Measurements from ENCODE around the gene SRSF7. TPM values are rescaled to one million over a fixed set of nuclear protein-coding genes. Genes with fewer than 3 reads are reported as not detected.
"Not testable (repeated sequence)": the region's sequence is repeated elsewhere in the genome, so short reads cannot be mapped to it uniquely, and the experiment has no call there.

SRSF7 gene
- 10 to 100 TPM; 21.5 to 51.4 (median 34.1) TPM for total RNA-seq

DNA sequence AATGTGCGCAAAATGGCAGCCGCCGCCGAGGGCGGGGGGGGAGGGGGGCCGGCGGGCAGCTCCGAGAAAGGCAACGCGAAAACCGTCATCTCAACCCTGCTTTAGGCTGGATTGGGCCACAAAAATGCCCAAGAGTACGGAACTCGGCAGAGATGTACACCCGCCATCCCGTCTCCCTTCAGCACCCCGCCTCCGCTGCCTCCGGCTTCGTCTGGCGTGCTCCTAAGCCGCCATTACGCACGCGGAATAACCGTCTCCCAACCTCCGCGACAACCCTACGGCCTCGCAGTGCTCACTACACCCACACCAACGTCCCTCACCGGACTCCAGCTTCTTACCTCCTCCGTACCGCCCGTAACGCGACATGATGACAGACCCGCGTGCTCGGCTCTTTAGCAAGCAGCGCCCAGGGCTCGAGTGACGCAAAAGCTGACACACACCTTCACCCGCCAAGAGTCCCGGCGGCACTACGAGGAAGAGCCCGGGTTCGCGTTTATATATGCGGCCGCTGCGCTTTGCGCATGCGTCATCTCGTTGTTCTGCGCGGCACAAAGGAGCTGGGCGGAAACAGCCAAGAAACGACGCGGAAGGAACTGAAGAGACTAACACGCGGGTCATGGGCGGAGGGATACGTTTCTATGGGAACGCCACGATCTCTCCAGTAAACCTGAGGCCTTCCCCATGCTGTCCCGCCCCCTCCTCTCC lies at the start of gene SRSF7:
Gene SRSF7 (minus strand): TSS at position 471 of the 705 bp plus-strand sequence. CDS start 105 bp downstream, at position 366.
- H3K4me1 ChIP-seq, result peaks cover 24 to 26% of the 10 kb centered on the region in 2 donors
- intact Hi-C loops (cut with DNase I; ENCODE audit: low total_unique reads), result loop anchor here (1.0 to 2.0 kb wide), 4 partner anchors 27 to 374 kb away; partner anchors contain the start of genes ATL2, GEMIN6 and HNRNPLL
- in situ Hi-C loops (cut with MboI; ENCODE audit: low sequenced_read_pairs in 4 of 4), result no loop called here

DNA sequence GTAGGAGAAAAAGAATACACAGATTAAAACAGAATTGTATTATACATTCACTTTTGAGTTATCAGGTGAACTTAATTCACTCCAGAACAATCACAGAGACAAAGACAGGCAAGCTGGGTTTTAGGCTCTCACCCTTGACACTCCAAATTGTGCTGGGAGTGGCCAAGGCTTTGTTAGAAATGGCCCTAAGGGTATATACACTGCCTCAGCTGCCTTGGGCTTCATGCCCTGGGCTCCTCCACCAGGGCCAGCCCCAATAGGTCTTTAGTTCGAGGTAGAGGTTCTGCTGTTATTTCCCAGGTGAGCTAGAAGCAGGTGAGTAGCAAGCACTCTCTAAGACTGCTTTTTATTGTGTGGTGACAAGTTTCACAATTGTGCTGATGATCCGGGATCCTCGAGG lies 46.8 kb upstream of the SRSF7 start:
- no peak for DNase-seq
- in situ Hi-C loops (cut with MboI; ENCODE audit: low sequenced_read_pairs in 4 of 4), result no loop called here
- intact Hi-C loops (cut with DNase I; ENCODE audit: low total_unique reads), result no loop called here
- no peaks in the 10 kb centered on the region for H3K27me3 ChIP-seq
- no peaks in the 10 kb centered on the region for H3K4me1 ChIP-seq
- TF ChIP-seq POLR2A (IDR thresholded peaks at IDR 0.05), result no peak
- TF ChIP-seq, protein P1, sequence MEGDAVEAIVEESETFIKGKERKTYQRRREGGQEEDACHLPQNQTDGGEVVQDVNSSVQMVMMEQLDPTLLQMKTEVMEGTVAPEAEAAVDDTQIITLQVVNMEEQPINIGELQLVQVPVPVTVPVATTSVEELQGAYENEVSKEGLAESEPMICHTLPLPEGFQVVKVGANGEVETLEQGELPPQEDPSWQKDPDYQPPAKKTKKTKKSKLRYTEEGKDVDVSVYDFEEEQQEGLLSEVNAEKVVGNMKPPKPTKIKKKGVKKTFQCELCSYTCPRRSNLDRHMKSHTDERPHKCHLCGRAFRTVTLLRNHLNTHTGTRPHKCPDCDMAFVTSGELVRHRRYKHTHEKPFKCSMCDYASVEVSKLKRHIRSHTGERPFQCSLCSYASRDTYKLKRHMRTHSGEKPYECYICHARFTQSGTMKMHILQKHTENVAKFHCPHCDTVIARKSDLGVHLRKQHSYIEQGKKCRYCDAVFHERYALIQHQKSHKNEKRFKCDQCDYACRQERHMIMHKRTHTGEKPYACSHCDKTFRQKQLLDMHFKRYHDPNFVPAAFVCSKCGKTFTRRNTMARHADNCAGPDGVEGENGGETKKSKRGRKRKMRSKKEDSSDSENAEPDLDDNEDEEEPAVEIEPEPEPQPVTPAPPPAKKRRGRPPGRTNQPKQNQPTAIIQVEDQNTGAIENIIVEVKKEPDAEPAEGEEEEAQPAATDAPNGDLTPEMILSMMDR (IDR thresholded peaks at IDR 0.05 in 4 of 5, conservative IDR thresholded peaks at IDR 0.05 in 1 of 5), result no peak
- H3K4me3 ChIP-seq, result no peak overlapping the region
- no peak for ATAC-seq
- H3K36me3 ChIP-seq, result peaks cover 0 to 14% of the 10 kb centered on the region in 2 donors
- no peak overlapping the region for H3K27ac ChIP-seq
- H3K9me3 ChIP-seq, result no peaks in the 10 kb centered on the region

More for the DNA sequence above, at the start of gene SRSF7:
- Histone ChIP-seq H3K4me3 (peak within 1 kb of the TSS; percentile 72 to 88 (median 82)), H3K27me3 (no peaks in the 10 kb centered on the region), H3K9me3 (no peaks in the 10 kb centered on the region), H3K27ac (peak within 1 kb of the TSS; percentile 96 to 98 (median 97)), H3K36me3 (peaks cover 0 to 37% of the 10 kb centered on the region in 2 donors)
- DNase-seq, result peak; percentile 96 to 97
- TF ChIP-seq, protein P1 (IDR thresholded peaks at IDR 0.05 in 4 of 5, conservative IDR thresholded peaks at IDR 0.05 in 1 of 5), result no peak
- peak; percentile 100 for TF ChIP-seq POLR2A (IDR thresholded peaks at IDR 0.05)
- ATAC-seq, result peak; percentile 94 to 96

DNA sequence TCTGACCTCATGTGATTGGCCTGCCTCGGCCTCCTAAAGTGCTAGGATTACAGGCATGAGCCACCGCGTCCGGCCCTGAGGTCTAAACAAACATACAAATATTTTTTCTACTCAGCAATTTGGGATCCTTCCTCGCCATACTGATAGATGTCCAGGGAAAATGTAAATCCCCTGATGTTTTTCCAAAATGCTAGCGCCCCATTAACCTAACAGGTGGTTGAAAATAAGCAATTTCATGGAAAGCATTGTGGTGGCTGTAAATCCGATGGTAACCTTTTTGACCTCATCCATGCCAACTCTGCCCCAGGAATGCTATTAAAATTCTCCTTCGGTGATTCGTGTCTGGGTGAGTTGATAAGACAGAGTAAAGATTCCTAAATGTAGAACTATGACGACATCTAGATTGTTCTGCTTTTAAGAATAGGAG lies 46.1 kb upstream of the SRSF7 start:
- ATAC-seq (no peak), DNase-seq (no peak)
- no peaks in the 10 kb centered on the region for H3K4me1 ChIP-seq
- H3K4me3 ChIP-seq, result no peak overlapping the region
- intact Hi-C loops (cut with DNase I; ENCODE audit: low total_unique reads), result no loop called here
- in situ Hi-C loops (cut with MboI; ENCODE audit: low sequenced_read_pairs in 4 of 4), result no loop called here
- no peak overlapping the region for H3K27ac ChIP-seq
- peaks cover 0 to 9% of the 10 kb centered on the region in 2 donors for H3K36me3 ChIP-seq
- TF ChIP-seq, protein P1 (IDR thresholded peaks at IDR 0.05 in 4 of 5, conservative IDR thresholded peaks at IDR 0.05 in 1 of 5), result no peak
- TF ChIP-seq POLR2A (IDR thresholded peaks at IDR 0.05), result no peak
- H3K27me3 ChIP-seq, result no peaks in the 10 kb centered on the region
- H3K9me3 ChIP-seq, result no peaks in the 10 kb centered on the region

DNA sequence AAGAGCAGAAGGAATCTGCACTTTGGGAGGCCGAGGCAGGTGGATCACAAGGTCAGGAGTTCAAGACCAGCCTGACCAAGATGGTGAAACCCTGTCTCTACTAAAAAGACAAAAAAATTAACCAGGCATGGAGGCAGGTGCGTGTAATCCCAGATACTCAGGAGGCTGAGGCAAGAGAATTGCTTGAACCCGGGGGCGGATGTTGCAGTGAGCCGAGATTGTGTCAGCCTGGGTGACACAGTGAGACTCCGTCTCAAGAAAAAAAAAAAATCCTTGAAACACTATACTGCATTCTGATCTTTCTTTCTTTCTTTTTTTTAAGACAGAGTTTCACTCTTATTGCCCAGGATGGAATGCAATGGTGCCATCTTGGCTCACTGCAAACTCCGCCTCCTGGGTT lies 43.9 kb upstream of the SRSF7 start:
- DNase-seq; in situ Hi-C loops (cut with MboI; ENCODE audit: low sequenced_read_pairs in 4 of 4); H3K9me3 ChIP-seq; H3K4me1 ChIP-seq; ATAC-seq; H3K36me3 ChIP-seq; H3K4me3 ChIP-seq; H3K27me3 ChIP-seq; H3K27ac ChIP-seq; intact Hi-C loops (cut with DNase I; ENCODE audit: low total_unique reads): not testable (repeated sequence)

DNA sequence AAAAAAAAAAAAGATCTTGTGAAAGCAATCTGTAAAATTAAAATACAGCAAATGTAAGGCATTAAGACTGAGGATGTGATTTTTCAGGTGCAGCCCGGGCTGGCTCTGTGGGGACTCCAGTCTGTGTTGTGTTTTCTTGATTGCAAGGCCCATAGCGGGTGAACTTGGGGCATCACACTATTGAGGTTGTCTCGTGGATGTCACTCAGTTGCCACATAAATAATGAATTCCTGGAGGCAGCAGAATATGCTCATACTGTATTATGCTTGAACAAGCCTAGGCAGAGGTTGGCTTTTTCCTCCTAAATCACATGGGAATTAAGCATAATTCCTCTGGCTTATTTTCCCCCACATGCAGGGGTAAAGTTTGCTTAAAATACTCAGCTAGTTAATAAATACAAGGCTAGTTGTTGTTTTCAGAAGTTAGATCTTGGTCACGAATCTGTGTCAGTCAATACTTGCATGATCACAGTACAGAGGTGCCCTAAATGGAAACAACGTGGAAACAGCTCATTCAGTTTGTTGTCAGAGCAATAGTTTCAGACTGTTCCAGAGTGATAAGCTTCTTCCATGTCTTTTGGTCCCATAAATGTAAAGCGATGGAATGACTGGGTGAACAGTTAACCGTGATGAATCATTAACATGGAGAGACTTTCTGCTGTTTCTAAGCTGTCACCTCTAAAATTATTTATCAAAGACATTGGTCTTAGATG lies 43.2 kb upstream of the SRSF7 start:
- in situ Hi-C loops (cut with MboI; ENCODE audit: low sequenced_read_pairs in 4 of 4), result no loop called here
- Histone ChIP-seq H3K4me1 (no peaks in the 10 kb centered on the region), H3K27me3 (no peaks in the 10 kb centered on the region), H3K9me3 (no peaks in the 10 kb centered on the region), H3K36me3 (peaks cover 0 to 9% of the 10 kb centered on the region in 2 donors), H3K27ac (no peak overlapping the region), H3K4me3 (no peak overlapping the region)
- no peak for ATAC-seq
- intact Hi-C loops (cut with DNase I; ENCODE audit: low total_unique reads), result no loop called here
- no peak for DNase-seq
- TF ChIP-seq, protein P1 (IDR thresholded peaks at IDR 0.05 in 4 of 5, conservative IDR thresholded peaks at IDR 0.05 in 1 of 5), result no peak
- TF ChIP-seq POLR2A (IDR thresholded peaks at IDR 0.05), result no peak
